Panc1 (cell line): ENCODE measurements around the gene ENOSF1. TPM values are rescaled to one million over a fixed set of nuclear protein-coding genes. Genes with fewer than 3 reads are reported as not detected.

Experiments used
- ATAC-seq: fragments of 200-7000 bp; cut with Tn5 transposase; 2 replicates; pipeline ENCODE4 v1.9.1; 2020; ENCODE audit warnings: mild to moderate bottlenecking, moderate library complexity
- BruUV-seq: library from RNA; stranded (reverse); fragments of 400-500 nt; replicated peaks from 2 replicates; lab custom pipeline; 2021; lab: Mats Ljungman, UMichigan
- CTCF ChIA-PET: fragments of 300-600 bp; sonication (Branson Sonifier 250); formaldehyde crosslinking; loops from one replicate; lab custom pipeline; 2022; ENCODE audit warnings: antibody characterized with exemption; lab: Charles Lee
- POLR2A ChIA-PET: fragments of 300-600 bp; sonication (Branson Sonifier 250); formaldehyde crosslinking; loops from one replicate; lab custom pipeline; 2022; ENCODE audit warnings: antibody characterized with exemption; lab: Charles Lee
- DNase-seq: peaks from one replicate; pipeline ENCODE4 v3.0.0-alpha.2; 2010; ENCODE audit warnings: low read depth, low spot score
- H3K27ac ChIP-seq: 2 replicates; pipeline ENCODE4 v1.5.1; 2011; ENCODE audit warnings: mild to moderate bottlenecking, low read length, inconsistent platforms
- H3K27me3 ChIP-seq: fragments of 200-500 bp; sonication (Bioruptor generic); 2 replicates; pipeline ENCODE4 v1.6.0; 2014; ENCODE audit warnings: low read length, inconsistent platforms; ENCODE audit not compliant: control insufficient read depth, insufficient read depth
- H3K36me3 ChIP-seq: fragments of 200-500 bp; sonication (Bioruptor generic); 2 replicates; pipeline ENCODE4 v1.5.1; 2014; ENCODE audit warnings: inconsistent platforms, mild to moderate bottlenecking, low read length, moderate library complexity; ENCODE audit not compliant: control insufficient read depth, insufficient read depth
- H3K4me1 ChIP-seq: 2 replicates; pipeline ENCODE4 v1.5.1; 2011; ENCODE audit warnings: inconsistent platforms, mild to moderate bottlenecking, low read length, moderate library complexity; ENCODE audit not compliant: control insufficient read depth, insufficient read depth
- H3K4me3 ChIP-seq, 2 experiments: 2 replicates each; pipeline ENCODE4 v1.5.1; 2011 to 2012; ENCODE audit warnings: low read depth in 2 of 2, low read length in 2 of 2, mild to moderate bottlenecking in 2 of 2, inconsistent platforms in 1 of 2, moderate library complexity in 1 of 2
- H3K9me3 ChIP-seq: fragments of 200-500 bp; sonication (Bioruptor generic); 2 replicates; pipeline ENCODE4 v1.5.1; 2014; ENCODE audit warnings: low read depth, mild to moderate bottlenecking, inconsistent platforms, low read length, moderate library complexity; ENCODE audit not compliant: control insufficient read depth, insufficient read depth
- POLR2AphosphoS5 ChIP-seq: IDR thresholded peaks from 2 replicates; pipeline ENCODE4 v1.6.1; 2012; ENCODE audit warnings: mild to moderate bottlenecking, low read depth, low read length, moderate library complexity
- SIN3A ChIP-seq: IDR thresholded peaks from 2 replicates; pipeline ENCODE4 v1.6.1; 2012; ENCODE audit warnings: low read depth, mild to moderate bottlenecking, low read length, moderate library complexity, borderline replicate concordance; ENCODE audit not compliant: insufficient read depth
- TCF7L2 ChIP-seq: IDR thresholded peaks from 2 replicates; pipeline ENCODE4 v1.6.1; 2011; ENCODE audit warnings: mild to moderate bottlenecking, low read depth, low read length, inconsistent platforms
- in situ Hi-C: cut with HindIII; loops from 2 replicates; pipeline ENCODE4 v1.10.0; 2016; ENCODE audit warnings: low sequenced_read_pairs, low pct_unique_long_range_greater_than_20kb
- intact Hi-C: fragments of 100-400 bp; cut with micrococcal nuclease; formaldehyde crosslinking; loops from one replicate; pipeline ENCODE4 v1.10.0; 2022; ENCODE audit not compliant: unreplicated experiment
- total RNA-seq: library from RNA; stranded (reverse); gene quantifications from one replicate; pipeline ENCODE4 v1.2.1, GENCODE V29; 2021; ENCODE audit not compliant: unreplicated experiment
- TF ChIP-seq, protein P1 (sequence below): fragments of 450-650 bp; IDR thresholded peaks from 2 replicates; pipeline ENCODE4 v1.5.1; 2017; ENCODE audit warnings: mild to moderate bottlenecking
- TF ChIP-seq, protein P2 (sequence below), 2 experiments: IDR thresholded peaks; 2 replicates each; pipeline ENCODE4 v1.6.1; 2011 to 2012; ENCODE audit warnings: low read depth in 2 of 2, control low read depth in 1 of 2, low read length in 1 of 2, mild to moderate bottlenecking in 1 of 2, moderate library complexity in 1 of 2; ENCODE audit not compliant: insufficient read depth in 1 of 2

The ENOSF1 gene
- total RNA-seq, 1 experiment from 2014 or later: 53.7 TPM

DNA sequence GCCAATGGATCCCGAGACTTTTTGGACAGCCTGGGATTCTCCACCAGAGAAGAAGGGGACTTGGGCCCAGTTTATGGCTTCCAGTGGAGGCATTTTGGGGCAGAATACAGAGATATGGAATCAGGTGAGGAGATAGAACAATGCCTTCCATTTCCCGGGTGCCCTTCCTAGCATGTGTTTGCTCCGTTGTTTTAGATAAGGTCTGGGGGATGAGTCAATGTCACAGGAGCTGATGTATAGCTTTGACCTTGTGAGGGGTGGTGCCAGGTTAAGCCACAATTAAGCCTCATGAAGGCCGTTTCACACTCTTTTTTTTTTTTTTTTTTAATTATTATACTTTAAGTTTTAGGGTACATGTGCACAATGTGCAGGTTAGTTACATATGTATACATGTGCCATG is 50.2 kb downstream of the ENOSF1 start:
- Histone ChIP-seq H3K4me3 (no peak overlapping the region), H3K36me3 (peaks cover 10% of the 10 kb centered on the region), H3K27me3 (no peaks in the 10 kb centered on the region), H3K9me3 (no peaks in the 10 kb centered on the region), H3K27ac (no peak overlapping the region), H3K4me1 (peaks cover 8% of the 10 kb centered on the region)
- DNase-seq: no peak
- CTCF ChIA-PET: no interaction called here
- intact Hi-C loops (no loop called here), in situ Hi-C loops (no loop called here)
- POLR2A ChIA-PET: interaction anchor here (0.8 kb wide), 1 partner anchor 10 kb away, joined by 3 read pairs; no protein-coding TSS in a partner anchor
- no peak for ATAC-seq
- TF ChIP-seq POLR2AphosphoS5 (no peak), TCF7L2 (no peak), SIN3A (no peak)
- TF ChIP-seq, protein P1, sequence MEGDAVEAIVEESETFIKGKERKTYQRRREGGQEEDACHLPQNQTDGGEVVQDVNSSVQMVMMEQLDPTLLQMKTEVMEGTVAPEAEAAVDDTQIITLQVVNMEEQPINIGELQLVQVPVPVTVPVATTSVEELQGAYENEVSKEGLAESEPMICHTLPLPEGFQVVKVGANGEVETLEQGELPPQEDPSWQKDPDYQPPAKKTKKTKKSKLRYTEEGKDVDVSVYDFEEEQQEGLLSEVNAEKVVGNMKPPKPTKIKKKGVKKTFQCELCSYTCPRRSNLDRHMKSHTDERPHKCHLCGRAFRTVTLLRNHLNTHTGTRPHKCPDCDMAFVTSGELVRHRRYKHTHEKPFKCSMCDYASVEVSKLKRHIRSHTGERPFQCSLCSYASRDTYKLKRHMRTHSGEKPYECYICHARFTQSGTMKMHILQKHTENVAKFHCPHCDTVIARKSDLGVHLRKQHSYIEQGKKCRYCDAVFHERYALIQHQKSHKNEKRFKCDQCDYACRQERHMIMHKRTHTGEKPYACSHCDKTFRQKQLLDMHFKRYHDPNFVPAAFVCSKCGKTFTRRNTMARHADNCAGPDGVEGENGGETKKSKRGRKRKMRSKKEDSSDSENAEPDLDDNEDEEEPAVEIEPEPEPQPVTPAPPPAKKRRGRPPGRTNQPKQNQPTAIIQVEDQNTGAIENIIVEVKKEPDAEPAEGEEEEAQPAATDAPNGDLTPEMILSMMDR: no peak
- TF ChIP-seq, protein P2, sequence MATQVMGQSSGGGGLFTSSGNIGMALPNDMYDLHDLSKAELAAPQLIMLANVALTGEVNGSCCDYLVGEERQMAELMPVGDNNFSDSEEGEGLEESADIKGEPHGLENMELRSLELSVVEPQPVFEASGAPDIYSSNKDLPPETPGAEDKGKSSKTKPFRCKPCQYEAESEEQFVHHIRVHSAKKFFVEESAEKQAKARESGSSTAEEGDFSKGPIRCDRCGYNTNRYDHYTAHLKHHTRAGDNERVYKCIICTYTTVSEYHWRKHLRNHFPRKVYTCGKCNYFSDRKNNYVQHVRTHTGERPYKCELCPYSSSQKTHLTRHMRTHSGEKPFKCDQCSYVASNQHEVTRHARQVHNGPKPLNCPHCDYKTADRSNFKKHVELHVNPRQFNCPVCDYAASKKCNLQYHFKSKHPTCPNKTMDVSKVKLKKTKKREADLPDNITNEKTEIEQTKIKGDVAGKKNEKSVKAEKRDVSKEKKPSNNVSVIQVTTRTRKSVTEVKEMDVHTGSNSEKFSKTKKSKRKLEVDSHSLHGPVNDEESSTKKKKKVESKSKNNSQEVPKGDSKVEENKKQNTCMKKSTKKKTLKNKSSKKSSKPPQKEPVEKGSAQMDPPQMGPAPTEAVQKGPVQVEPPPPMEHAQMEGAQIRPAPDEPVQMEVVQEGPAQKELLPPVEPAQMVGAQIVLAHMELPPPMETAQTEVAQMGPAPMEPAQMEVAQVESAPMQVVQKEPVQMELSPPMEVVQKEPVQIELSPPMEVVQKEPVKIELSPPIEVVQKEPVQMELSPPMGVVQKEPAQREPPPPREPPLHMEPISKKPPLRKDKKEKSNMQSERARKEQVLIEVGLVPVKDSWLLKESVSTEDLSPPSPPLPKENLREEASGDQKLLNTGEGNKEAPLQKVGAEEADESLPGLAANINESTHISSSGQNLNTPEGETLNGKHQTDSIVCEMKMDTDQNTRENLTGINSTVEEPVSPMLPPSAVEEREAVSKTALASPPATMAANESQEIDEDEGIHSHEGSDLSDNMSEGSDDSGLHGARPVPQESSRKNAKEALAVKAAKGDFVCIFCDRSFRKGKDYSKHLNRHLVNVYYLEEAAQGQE (IDR thresholded peaks at IDR 0.05; ENCODE audit: insufficient read depth in 1 of 2, low read depth in 2 of 2, low read length in 1 of 2): no peak
- BruUV-seq: no TSS peak

DNA sequence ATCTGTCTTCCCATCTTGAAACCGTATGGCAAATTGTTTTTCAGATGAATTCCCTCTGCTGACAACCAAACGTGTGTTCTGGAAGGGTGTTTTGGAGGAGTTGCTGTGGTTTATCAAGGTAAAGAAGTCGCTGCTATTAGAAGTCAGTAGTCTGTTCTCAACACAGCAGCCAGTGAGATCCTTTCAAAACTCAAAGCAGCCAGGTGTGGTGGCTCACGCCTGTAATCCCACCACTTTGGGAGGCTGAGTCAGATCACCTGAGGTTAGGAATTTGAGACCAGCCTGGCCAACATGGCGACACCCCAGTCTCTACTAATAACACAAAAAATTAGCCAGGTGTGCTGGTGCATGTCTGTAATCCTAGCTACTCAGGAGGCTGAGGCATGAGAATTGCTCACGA is 52.8 kb downstream of the ENOSF1 start:
- TF ChIP-seq, protein P1: no peak
- TF ChIP-seq POLR2AphosphoS5: no peak
- no peak for TF ChIP-seq TCF7L2
- TF ChIP-seq, protein P2 (IDR thresholded peaks at IDR 0.05; ENCODE audit: insufficient read depth in 1 of 2, low read depth in 2 of 2, low read length in 1 of 2): no peak
- TF ChIP-seq SIN3A: no peak
- ChIA-PET CTCF (no interaction called here), POLR2A (no interaction called here)
- peaks cover 14% of the 10 kb centered on the region for H3K4me1 ChIP-seq
- DNase-seq (no peak), ATAC-seq (no peak)
- BruUV-seq: no TSS peak
- H3K36me3 ChIP-seq: peaks cover 10% of the 10 kb centered on the region
- intact Hi-C loops: no loop called here
- no peaks in the 10 kb centered on the region for H3K9me3 ChIP-seq
- H3K27ac ChIP-seq: peak overlapping the region; percentile 96
- H3K4me3 ChIP-seq: no peak overlapping the region; a peak in 1 of 4 replicates
- no peaks in the 10 kb centered on the region for H3K27me3 ChIP-seq
- in situ Hi-C loops: no loop called here
